DND-41 (cell line): Measurements from ENCODE around the gene DTX1.

ENCODE experiments used
- ATAC-seq: fragments of 200-7000 bp; cut with Tn5 transposase; 3 replicates; pipeline ENCODE4 v1.9.1; 2021; ENCODE audit warnings: low read depth; ENCODE audit not compliant: insufficient read depth
- DNase-seq: peaks from one replicate; pipeline ENCODE4 v3.0.0-alpha.2; 2020
- H2AFZ ChIP-seq: 2 replicates; pipeline ENCODE4 v1.6.0; 2012; ENCODE audit warnings: low read depth, low read length
- H3K27ac ChIP-seq: 2 replicates; pipeline ENCODE4 v1.5.1; 2012; ENCODE audit warnings: low read length, inconsistent platforms
- H3K27me3 ChIP-seq: fragments of 200-600 bp; sonication (generic); 2 replicates; pipeline ENCODE4 v1.6.0; 2012; ENCODE audit warnings: low read length, mild to moderate bottlenecking, inconsistent platforms; ENCODE audit not compliant: insufficient read depth, poor library complexity
- H3K36me3 ChIP-seq: 2 replicates; pipeline ENCODE4 v1.5.1; 2012; ENCODE audit warnings: low read length, inconsistent platforms; ENCODE audit not compliant: insufficient read depth
- H3K4me1 ChIP-seq: 2 replicates; pipeline ENCODE4 v1.5.1; 2012; ENCODE audit warnings: mild to moderate bottlenecking, low read length; ENCODE audit not compliant: insufficient read depth
- H3K4me2 ChIP-seq: 2 replicates; pipeline ENCODE4 v1.6.0; 2012; ENCODE audit warnings: mild to moderate bottlenecking, moderate library complexity, low read length, inconsistent platforms; ENCODE audit not compliant: insufficient read depth
- H3K4me3 ChIP-seq, 2 experiments: fragments of 200-600 bp in 1 of 2; shearing (Covaris generic) in 1 of 2; 2 replicates each; pipeline ENCODE4 v1.5.1; 2012 to 2016; ENCODE audit warnings: inconsistent platforms in 2 of 2, low read length in 2 of 2, mild to moderate bottlenecking in 2 of 2, low read depth in 1 of 2, moderate library complexity in 1 of 2
- H3K79me2 ChIP-seq: 2 replicates; pipeline ENCODE4 v1.6.0; 2012; ENCODE audit warnings: low read length, inconsistent platforms; ENCODE audit not compliant: insufficient read depth
- H3K9ac ChIP-seq: 2 replicates; pipeline ENCODE4 v1.6.0; 2012; ENCODE audit warnings: low read depth, mild to moderate bottlenecking, inconsistent platforms, low read length, moderate library complexity
- H3K9me3 ChIP-seq: 2 replicates; pipeline ENCODE4 v1.5.1; 2012; ENCODE audit warnings: low read length, moderate library complexity, mild to moderate bottlenecking, inconsistent platforms; ENCODE audit not compliant: insufficient read depth, severe bottlenecking
- H4K20me1 ChIP-seq: 2 replicates; pipeline ENCODE4 v1.6.0; 2012; ENCODE audit warnings: low read length; ENCODE audit not compliant: insufficient read depth
- CTCF ChIP-seq: IDR thresholded peaks from 2 replicates; pipeline ENCODE4 v1.5.1; 2012; ENCODE audit warnings: borderline replicate concordance, low read length, moderate library complexity, mild to moderate bottlenecking; ENCODE audit not compliant: poor library complexity, severe bottlenecking; ENCODE audit errors: extremely low read depth
- EZH2 ChIP-seq: IDR thresholded peaks from 3 replicates; pipeline ENCODE4 v1.6.1; 2012; ENCODE audit warnings: borderline replicate concordance, low read depth, mild to moderate bottlenecking, moderate library complexity, low read length, inconsistent platforms; ENCODE audit not compliant: severe bottlenecking

DTX1 gene

DNA sequence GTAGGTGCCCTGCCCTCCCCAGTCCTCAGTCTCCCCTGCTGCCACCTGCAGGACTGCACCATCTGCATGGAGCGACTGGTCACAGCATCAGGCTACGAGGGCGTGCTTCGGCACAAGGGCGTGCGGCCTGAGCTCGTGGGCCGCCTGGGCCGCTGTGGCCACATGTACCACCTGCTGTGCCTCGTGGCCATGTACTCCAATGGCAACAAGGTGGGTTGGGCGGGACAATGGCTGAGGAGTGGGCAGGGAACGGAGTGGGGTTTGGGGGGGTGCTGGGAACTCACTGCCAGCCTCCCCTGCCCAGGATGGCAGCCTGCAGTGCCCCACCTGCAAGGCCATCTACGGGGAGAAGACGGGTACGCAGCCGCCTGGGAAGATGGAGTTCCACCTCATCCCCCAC lies 38.2 kb downstream of the DTX1 start:
- Histone ChIP-seq H3K79me2 (peaks cover 35% of the 10 kb centered on the region), H2AFZ (no peak overlapping the region), H4K20me1 (no peaks in the 10 kb centered on the region), H3K27ac (peak overlapping the region; percentile 62; the same call in 1 of the 2 replicates), H3K4me1 (peaks cover 70% of the 10 kb centered on the region), H3K9ac (no peak overlapping the region), H3K4me3 (no peak overlapping the region), H3K4me2 (no peak overlapping the region), H3K27me3 (no peaks in the 10 kb centered on the region), H3K36me3 (peaks cover 88% of the 10 kb centered on the region), H3K9me3 (no peaks in the 10 kb centered on the region)
- DNase-seq (no peak), ATAC-seq (no peak)
- TF ChIP-seq EZH2: no peak
- no peak for TF ChIP-seq CTCF

GRCh38 chr12:113095405-113095804 lies 38.9 kb downstream of the DTX1 start:
- no peaks in the 10 kb centered on the region for H3K9me3 ChIP-seq
- ATAC-seq (no peak), DNase-seq (no peak)
- no peak overlapping the region for H2AFZ ChIP-seq
- peak overlapping the region; percentile 11; the same call in 1 of the 2 replicates for H3K9ac ChIP-seq
- peaks cover 29% of the 10 kb centered on the region for H3K79me2 ChIP-seq
- H3K4me2 ChIP-seq: no peak overlapping the region
- H4K20me1 ChIP-seq: no peaks in the 10 kb centered on the region
- H3K36me3 ChIP-seq: peaks cover 81% of the 10 kb centered on the region
- H3K4me3 ChIP-seq: no peak overlapping the region
- peaks cover 63% of the 10 kb centered on the region for H3K4me1 ChIP-seq
- peak overlapping the region; percentile 62 for H3K27ac ChIP-seq
- TF ChIP-seq EZH2 (no peak), CTCF (no peak)
- no peaks in the 10 kb centered on the region for H3K27me3 ChIP-seq

GRCh38 chr12:113096675-113097461 lies 40.3 kb downstream of the DTX1 start:
- Histone ChIP-seq H3K4me2 (no peak overlapping the region), H2AFZ (no peak overlapping the region), H3K9ac (no peak overlapping the region; the same call in 1 of the 2 replicates), H3K36me3 (peaks cover 67% of the 10 kb centered on the region), H3K4me1 (peaks cover 49% of the 10 kb centered on the region), H3K27me3 (no peaks in the 10 kb centered on the region), H3K9me3 (no peaks in the 10 kb centered on the region), H3K27ac (peak overlapping the region; percentile 75), H3K4me3 (no peak overlapping the region), H3K79me2 (peaks cover 14% of the 10 kb centered on the region; the same call in 1 of the 2 replicates), H4K20me1 (no peaks in the 10 kb centered on the region)
- ATAC-seq (peak; percentile 1; the same call in 1 of the 3 replicates), DNase-seq (peak; percentile 57)
- TF ChIP-seq EZH2: no peak
- TF ChIP-seq CTCF: no peak
